Lower lobe of right lung (tissue), 2 donors: ENCODE data around the gene CCDC159. TPM values are rescaled to one million over a fixed set of nuclear protein-coding genes. Genes with fewer than 3 reads are reported as not detected.

Experiments used
- ATAC-seq, 2 donors: fragments of 200-7000 bp; cut with Tn5 transposase; one replicate each; pipeline ENCODE4 v1.9.1; 2020 to 2022; ENCODE audit warnings: mild to moderate bottlenecking in 2 of 2, moderate library complexity in 2 of 2
- DNase-seq: peaks from one replicate; pipeline ENCODE4 v3.0.0-alpha.2; 2020
- H3K27ac ChIP-seq: fragments of 200-600 bp; one replicate; pipeline ENCODE4 v1.8.0; 2022
- H3K27me3 ChIP-seq: fragments of 200-600 bp; one replicate; pipeline ENCODE4 v1.8.0; 2022; ENCODE audit warnings: low read depth
- H3K36me3 ChIP-seq: fragments of 200-600 bp; one replicate; pipeline ENCODE4 v1.8.0; 2022; ENCODE audit warnings: mild to moderate bottlenecking
- H3K4me1 ChIP-seq: fragments of 200-600 bp; one replicate; pipeline ENCODE4 v1.8.0; 2022
- H3K4me3 ChIP-seq: fragments of 200-600 bp; one replicate; pipeline ENCODE4 v1.8.0; 2022; ENCODE audit warnings: mild to moderate bottlenecking
- H3K9me3 ChIP-seq: fragments of 200-600 bp; one replicate; pipeline ENCODE4 v1.8.0; 2022
- CTCF ChIP-seq: fragments of 200-600 bp; IDR thresholded peaks from one replicate; pipeline ENCODE4 v1.8.0; 2022; ENCODE audit warnings: antibody characterized with exemption, mild to moderate bottlenecking
- intact Hi-C: fragments of 100-400 bp; cut with DNase I; formaldehyde crosslinking; loops from one replicate; pipeline ENCODE4 v1.11.0; 2022
- total RNA-seq: library from RNA; stranded (reverse); fragmentation: NEBNext Ultra II Directional; extraction: Animal tissue kit (Norgen Biotek cat#: 25700); gene quantifications from one replicate; pipeline ENCODE4 v1.2.1, GENCODE V29; 2021
- donor health status: DM: no; HTN: yes; CAD: no; lungs with severe emphysema.

Gene CCDC159
- total RNA-seq, 1 donor from 2014 or later, result 37.3 TPM

- intact Hi-C loops, result no loop called here
- ATAC-seq (no peak), DNase-seq (no peak)
- Histone ChIP-seq H3K4me3 (no peak overlapping the region), H3K4me1 (peaks cover 13% of the 10 kb centered on the region), H3K27ac (no peak overlapping the region), H3K9me3 (no peaks in the 10 kb centered on the region), H3K36me3 (peaks cover 13% of the 10 kb centered on the region), H3K27me3 (no peaks in the 10 kb centered on the region)
- no peak for TF ChIP-seq CTCF
These were observed 24.4 kb downstream of the CCDC159 start for GRCh38 chr19:11370744-11371143.

GRCh38 chr19:11373166-11373884 lies 27.0 kb downstream of the CCDC159 start:
- ATAC-seq (no peak), DNase-seq (no peak)
- Histone ChIP-seq H3K27me3 (no peaks in the 10 kb centered on the region), H3K27ac (peak overlapping the region; percentile 89), H3K36me3 (peaks cover 8% of the 10 kb centered on the region), H3K9me3 (no peaks in the 10 kb centered on the region), H3K4me1 (peaks cover 39% of the 10 kb centered on the region), H3K4me3 (peak overlapping the region; percentile 62)
- TF ChIP-seq CTCF, result no peak
- intact Hi-C loops, result no loop called here

GRCh38 chr19:11373885-11374432 lies 27.6 kb downstream of the CCDC159 start:
- Histone ChIP-seq H3K9me3 (no peaks in the 10 kb centered on the region), H3K4me3 (peak overlapping the region; percentile 62), H3K27ac (peak overlapping the region; percentile 89), H3K27me3 (no peaks in the 10 kb centered on the region), H3K36me3 (peaks cover 12% of the 10 kb centered on the region), H3K4me1 (peaks cover 42% of the 10 kb centered on the region)
- no peak for ATAC-seq
- intact Hi-C loops, result no loop called here
- no peak for DNase-seq
- TF ChIP-seq CTCF, result no peak

- H3K4me1 ChIP-seq, result peaks cover 42% of the 10 kb centered on the region
These were observed 28.3 kb downstream of the CCDC159 start, which contains the start of gene SWSAP1 for GRCh38 chr19:11374433-11375142. TSS of gene SWSAP1 (plus strand) at chr19:11374666. CDS start at chr19:11374681, 15 bp downstream.

More at GRCh38 chr19:11374433-11375142, 28.3 kb downstream of the CCDC159 start, which contains the start of gene SWSAP1:
- no peaks in the 10 kb centered on the region for H3K27me3 ChIP-seq
- DNase-seq (peak; percentile 98), ATAC-seq (peak; percentile 97)
- intact Hi-C loops, result no loop called here
- no peak for TF ChIP-seq CTCF
- H3K36me3 ChIP-seq, result peaks cover 12% of the 10 kb centered on the region
- H3K4me3 ChIP-seq, result peak within 1 kb of the TSS; percentile 62
- peak within 1 kb of the TSS; percentile 89 for H3K27ac ChIP-seq
- no peaks in the 10 kb centered on the region for H3K9me3 ChIP-seq
